ENCODE results near the gene TNFSF4. TPM values are rescaled to one million over a fixed set of nuclear protein-coding genes. Genes with fewer than 3 reads are reported as not detected.

TNFSF4 gene
- total RNA-seq, 1 experiment from 2014 or later: 0.89 TPM

DNA sequence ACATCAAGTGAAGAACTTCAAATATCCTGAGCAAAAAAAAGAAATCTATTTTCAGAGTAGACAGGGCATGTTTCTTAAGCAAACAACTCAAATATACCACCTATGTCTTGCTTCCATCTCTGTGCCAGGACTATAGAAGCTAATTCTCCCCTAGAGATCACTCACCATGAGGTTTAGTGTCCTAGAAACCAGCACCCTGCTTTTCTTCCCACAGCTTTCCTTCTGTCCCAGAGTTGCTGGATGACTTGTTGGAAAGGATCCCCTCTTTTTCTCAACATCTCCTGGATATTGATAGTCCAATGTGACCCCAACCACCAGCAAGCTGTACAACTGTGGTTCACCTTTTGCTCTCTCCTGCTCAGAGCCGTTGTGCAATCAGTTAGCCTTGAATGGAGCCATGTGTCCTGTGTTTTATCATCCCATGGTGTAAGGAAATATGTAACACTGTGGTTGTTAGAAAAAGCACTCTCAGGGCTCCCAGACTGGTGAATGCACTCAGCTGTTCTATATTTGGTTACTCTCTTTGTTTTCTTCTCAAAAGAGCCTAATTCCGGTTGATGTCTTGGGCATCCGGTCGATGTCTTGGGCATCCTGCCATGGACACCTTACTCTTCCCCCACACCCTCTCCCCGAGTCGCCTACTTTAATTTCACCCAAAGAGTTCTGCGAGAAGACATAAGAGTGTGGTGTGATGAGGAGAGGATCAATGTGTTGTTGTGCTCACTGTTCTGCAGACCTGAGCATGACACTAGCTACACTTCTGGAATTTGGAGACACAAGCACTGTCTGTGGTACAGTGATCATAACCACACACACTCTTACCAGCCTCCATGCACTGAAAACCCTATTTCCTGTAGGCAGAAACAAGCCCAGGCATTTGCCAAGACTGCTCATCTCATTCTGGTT lies 1.7 kb downstream of the TNFSF4 start:
- Histone ChIP-seq H3K79me2 (ENCODE audit: insufficient read depth, low read length) (no peaks in the 10 kb centered on the region), H3K9ac (ENCODE audit: low read length) (no peak overlapping the region), H3K9me2 (ENCODE audit: insufficient read depth) (no peaks in the 10 kb centered on the region), H3K9me3 (ENCODE audit: control insufficient read depth in 1 of 2, insufficient read depth in 1 of 2, low read depth in 1 of 2, low read length in 2 of 2) (no peaks in the 10 kb centered on the region), H3K4me1 (ENCODE audit: control insufficient read depth in 1 of 2, insufficient read depth in 2 of 2, low read length in 2 of 2) (peaks cover 18 to 24% of the 10 kb centered on the region in 2 experiments), H3K27me3 (ENCODE audit: insufficient read depth, low read length) (no peaks in the 10 kb centered on the region), H3K4me2 (ENCODE audit: low read length) (no peak overlapping the region), H3K27ac (ENCODE audit: low read depth, low read length) (no peak overlapping the region), H3K36me3 (ENCODE audit: control insufficient read depth in 1 of 2, insufficient read depth in 2 of 2, low read length in 2 of 2) (no peaks in the 10 kb centered on the region), H2AFZ (ENCODE audit: low read depth, low read length, poor library complexity, severe bottlenecking) (no peak overlapping the region), H3K4me3 (replicated peaks in 1 of 2; ENCODE audit: low read depth in 1 of 2, low read length in 2 of 2) (no peak overlapping the region), H4K20me1 (ENCODE audit: insufficient read depth) (no peaks in the 10 kb centered on the region)
- ChIA-PET RAD21 (ENCODE audit: low non-redundant PET in 1 of 2, low total read pairs in 2 of 2, uncharacterized antibody in 2 of 2, unreplicated experiment in 2 of 2) (interaction anchor here in 1 of 2 experiments (0.5 to 0.6 kb wide), 2 partner anchors 460 to 1015 kb away, joined by 3 to 5 read pairs; no protein-coding TSS in a partner anchor), CTCF (interaction anchor here (5.1 to 6.0 kb wide), 2 partner anchors 379 to 460 kb away, joined by 57 to 115 read pairs; no protein-coding TSS in a partner anchor), POLR2A (no interaction called here)
- intact Hi-C loops (cut with micrococcal nuclease): no loop called here
- DNase-seq (ENCODE audit: low read depth, low spot score) (no peak), ATAC-seq (no peak)
- peak; percentile 29; the same call in 1 of the 2 replicates for TF ChIP-seq CEBPB (IDR thresholded peaks at IDR 0.05; ENCODE audit: low read depth)
- no peak for TF ChIP-seq EZH2phosphoT487 (IDR thresholded peaks at IDR 0.05; ENCODE audit: borderline replicate concordance)
- TF ChIP-seq EZH2 (IDR thresholded peaks at IDR 0.05): no peak
- no peak for TF ChIP-seq TCF7L2 (IDR thresholded peaks at IDR 0.05; ENCODE audit: borderline replicate concordance, extremely low read depth, insufficient read depth, insufficient read length)
- BruUV-seq (replicated peaks): no TSS peak

DNA sequence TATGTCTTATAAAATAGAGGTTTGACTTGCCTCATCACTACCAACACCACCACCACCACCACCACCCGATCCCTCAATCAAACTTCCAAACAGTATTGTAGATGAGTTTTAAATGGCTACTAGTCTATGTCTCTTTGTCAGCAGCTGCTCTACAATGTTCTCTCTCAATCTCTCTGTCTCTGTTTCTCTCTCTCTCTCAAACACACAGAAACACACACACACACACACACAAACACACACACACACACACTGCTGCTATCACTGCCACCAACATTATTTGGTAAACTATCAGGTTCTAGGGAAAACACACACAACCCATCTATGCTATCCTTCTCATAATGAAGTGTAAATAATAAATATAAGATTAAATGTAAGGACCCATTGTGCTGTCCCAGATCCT lies 2.4 kb downstream of the TNFSF4 start:
- H3K4me3 ChIP-seq (replicated peaks in 1 of 2; ENCODE audit: low read depth in 1 of 2, low read length in 2 of 2): no peak overlapping the region
- no peaks in the 10 kb centered on the region for H3K9me3 ChIP-seq (ENCODE audit: control insufficient read depth in 1 of 2, insufficient read depth in 1 of 2, low read depth in 1 of 2, low read length in 2 of 2)
- no TSS peak for BruUV-seq (replicated peaks)
- H3K79me2 ChIP-seq (ENCODE audit: insufficient read depth, low read length): no peaks in the 10 kb centered on the region
- intact Hi-C loops (cut with micrococcal nuclease): no loop called here
- H3K4me2 ChIP-seq (ENCODE audit: low read length): no peak overlapping the region
- peaks cover 14 to 20% of the 10 kb centered on the region in 2 experiments; a peak in 3 of 4 replicates for H3K4me1 ChIP-seq (ENCODE audit: control insufficient read depth in 1 of 2, insufficient read depth in 2 of 2, low read length in 2 of 2)
- H3K27me3 ChIP-seq (ENCODE audit: insufficient read depth, low read length): no peaks in the 10 kb centered on the region
- DNase-seq (ENCODE audit: low read depth, low spot score) (no peak), ATAC-seq (no peak)
- no peaks in the 10 kb centered on the region for H4K20me1 ChIP-seq (ENCODE audit: insufficient read depth)
- POLR2A ChIA-PET: no interaction called here
- no peak overlapping the region for H3K9ac ChIP-seq (ENCODE audit: low read length)
- RAD21 ChIA-PET (ENCODE audit: low non-redundant PET in 1 of 2, low total read pairs in 2 of 2, uncharacterized antibody in 2 of 2, unreplicated experiment in 2 of 2): interaction anchor here in 1 of 2 experiments (0.5 to 0.6 kb wide), 2 partner anchors 459 to 1015 kb away, joined by 3 to 5 read pairs; no protein-coding TSS in a partner anchor
- no peak overlapping the region for H3K27ac ChIP-seq (ENCODE audit: low read depth, low read length)
- no peaks in the 10 kb centered on the region for H3K36me3 ChIP-seq (ENCODE audit: control insufficient read depth in 1 of 2, insufficient read depth in 2 of 2, low read length in 2 of 2)
- CTCF ChIA-PET: interaction anchor here (5.1 to 6.0 kb wide), 2 partner anchors 379 to 460 kb away, joined by 57 to 115 read pairs; no protein-coding TSS in a partner anchor
- H3K9me2 ChIP-seq (ENCODE audit: insufficient read depth): no peaks in the 10 kb centered on the region
- no peak overlapping the region for H2AFZ ChIP-seq (ENCODE audit: low read depth, low read length, poor library complexity, severe bottlenecking)
- TF ChIP-seq POLR2AphosphoS5 (IDR thresholded peaks at IDR 0.05; ENCODE audit: low read depth, low read length) (no peak), SP1 (IDR thresholded peaks at IDR 0.05; ENCODE audit: low read depth) (no peak), CBX3 (IDR thresholded peaks at IDR 0.05; ENCODE audit: low read depth) (no peak), ZNF274 (IDR thresholded peaks at IDR 0.05; ENCODE audit: low read depth, low read length) (no peak)
